Mesenchymal stem cell (in vitro differentiated cells and primary cell): ENCODE measurements around the gene SMARCD3.

ENCODE experiments used
- DNase-seq: peaks from one replicate; pipeline ENCODE4 v3.0.0-alpha.2; 2013
- H2AFZ ChIP-seq: one replicate; pipeline ENCODE4 v1.6.1; 2013; ENCODE audit warnings: low read depth, mild to moderate bottlenecking, control low read depth, inconsistent platforms, low read length, moderate library complexity
- H2AK5ac ChIP-seq: 2 replicates; pipeline ENCODE4 v1.6.1; 2013; ENCODE audit warnings: low read length, moderate library complexity, mild to moderate bottlenecking, inconsistent platforms; ENCODE audit not compliant: severe bottlenecking
- H2BK120ac ChIP-seq: one replicate; pipeline ENCODE4 v1.6.1; 2013; ENCODE audit warnings: low read depth, mild to moderate bottlenecking, inconsistent platforms, low read length, moderate library complexity
- H2BK12ac ChIP-seq, 2 experiments: one replicate each; pipeline ENCODE4 v1.6.1; 2013; ENCODE audit warnings: inconsistent platforms in 2 of 2, low read length in 2 of 2, mild to moderate bottlenecking in 2 of 2, moderate library complexity in 2 of 2, control low read depth in 1 of 2
- H2BK15ac ChIP-seq: one replicate; pipeline ENCODE4 v1.6.1; 2013; ENCODE audit warnings: mild to moderate bottlenecking, low read depth, inconsistent platforms; ENCODE audit not compliant: poor library complexity, severe bottlenecking
- H2BK5ac ChIP-seq: 2 replicates; pipeline ENCODE4 v1.6.1; 2013; ENCODE audit warnings: low read depth, mild to moderate bottlenecking, low read length, control low read depth, inconsistent platforms; ENCODE audit not compliant: poor library complexity, severe bottlenecking
- H3K14ac ChIP-seq, 2 experiments: one replicate each; pipeline ENCODE4 v1.6.1; 2013; ENCODE audit warnings: inconsistent platforms in 2 of 2, low read length in 2 of 2, control low read depth in 1 of 2, mild to moderate bottlenecking in 1 of 2, moderate library complexity in 1 of 2
- H3K18ac ChIP-seq, 2 experiments: one replicate each; pipeline ENCODE4 v1.6.1; 2013; ENCODE audit warnings: inconsistent platforms in 2 of 2, low read length in 2 of 2, control low read depth in 1 of 2, low read depth in 1 of 2, mild to moderate bottlenecking in 1 of 2
- H3K23ac ChIP-seq, 2 experiments: one replicate each; pipeline ENCODE4 v1.6.1; 2013; ENCODE audit warnings: inconsistent platforms in 2 of 2, low read length in 2 of 2, mild to moderate bottlenecking in 2 of 2, moderate library complexity in 2 of 2, control low read depth in 1 of 2
- H3K27ac ChIP-seq: 2 replicates; pipeline ENCODE4 v1.5.1; 2013; ENCODE audit warnings: mild to moderate bottlenecking, moderate library complexity, low read length, control low read depth, inconsistent platforms; ENCODE audit not compliant: poor library complexity, severe bottlenecking
- H3K27me3 ChIP-seq, 2 experiments: 2 replicates each; pipeline versions ENCODE4 v1.6.1 to v1.7.0; 2013; ENCODE audit warnings: low read length in 2 of 2, mild to moderate bottlenecking in 2 of 2, moderate library complexity in 2 of 2, control low read depth in 1 of 2, inconsistent platforms in 1 of 2; ENCODE audit not compliant: control insufficient read depth in 1 of 2, insufficient read depth in 1 of 2
- H3K36me3 ChIP-seq, 2 experiments: 2 replicates each; pipeline versions ENCODE4 v1.6.1 to v1.7.0; 2013; ENCODE audit warnings: low read length in 2 of 2, control low read depth in 1 of 2, inconsistent platforms in 1 of 2, low read depth in 1 of 2, mild to moderate bottlenecking in 1 of 2; ENCODE audit not compliant: insufficient read depth in 2 of 2, control insufficient read depth in 1 of 2
- H3K4ac ChIP-seq, 2 experiments: one replicate each; pipeline ENCODE4 v1.6.1; 2013; ENCODE audit warnings: inconsistent platforms in 2 of 2, low read length in 2 of 2, mild to moderate bottlenecking in 2 of 2, moderate library complexity in 2 of 2, control low read depth in 1 of 2, low read depth in 1 of 2
- H3K4me1 ChIP-seq: 2 replicates; pipeline ENCODE4 v1.6.1; 2013; ENCODE audit warnings: low read depth, low read length, control low read depth; ENCODE audit not compliant: control insufficient read depth, insufficient read depth
- H3K4me2 ChIP-seq: 2 replicates; pipeline ENCODE4 v1.6.1; 2013; ENCODE audit warnings: low read length, mild to moderate bottlenecking, inconsistent platforms; ENCODE audit not compliant: poor library complexity, severe bottlenecking
- H3K4me3 ChIP-seq, 2 experiments: 2 replicates each; pipeline versions ENCODE4 v1.5.1 to v1.7.0; 2013; ENCODE audit warnings: low read length in 2 of 2, mild to moderate bottlenecking in 2 of 2, control low read depth in 1 of 2, low read depth in 1 of 2; ENCODE audit not compliant: insufficient read depth in 1 of 2
- H3K79me1 ChIP-seq: replicated peaks from 2 replicates; pipeline ENCODE4 v1.6.1; 2013; ENCODE audit warnings: mild to moderate bottlenecking, control low read depth, low read length, inconsistent platforms; ENCODE audit not compliant: poor library complexity, severe bottlenecking
- H3K9ac ChIP-seq: 2 replicates; pipeline ENCODE4 v1.7.0; 2013; ENCODE audit warnings: mild to moderate bottlenecking, low read length, moderate library complexity
- H3K9me3 ChIP-seq: 2 replicates; pipeline ENCODE4 v1.7.0; 2013; ENCODE audit warnings: mild to moderate bottlenecking, low read length; ENCODE audit not compliant: control insufficient read depth
- H4K8ac ChIP-seq: one replicate; pipeline ENCODE4 v1.6.1; 2013; ENCODE audit warnings: inconsistent platforms, mild to moderate bottlenecking, low read length, moderate library complexity
- H4K91ac ChIP-seq: one replicate; pipeline ENCODE4 v1.6.1; 2013; ENCODE audit warnings: mild to moderate bottlenecking, low read length, inconsistent platforms
- WGBS: methylation state at CpG from one replicate; pipeline ENCODE4 v1.1.7; 2013; ENCODE audit warnings: mixed read lengths; 5-methylcytosine and 5-hydroxymethylcytosine counted together

Gene SMARCD3

DNA sequence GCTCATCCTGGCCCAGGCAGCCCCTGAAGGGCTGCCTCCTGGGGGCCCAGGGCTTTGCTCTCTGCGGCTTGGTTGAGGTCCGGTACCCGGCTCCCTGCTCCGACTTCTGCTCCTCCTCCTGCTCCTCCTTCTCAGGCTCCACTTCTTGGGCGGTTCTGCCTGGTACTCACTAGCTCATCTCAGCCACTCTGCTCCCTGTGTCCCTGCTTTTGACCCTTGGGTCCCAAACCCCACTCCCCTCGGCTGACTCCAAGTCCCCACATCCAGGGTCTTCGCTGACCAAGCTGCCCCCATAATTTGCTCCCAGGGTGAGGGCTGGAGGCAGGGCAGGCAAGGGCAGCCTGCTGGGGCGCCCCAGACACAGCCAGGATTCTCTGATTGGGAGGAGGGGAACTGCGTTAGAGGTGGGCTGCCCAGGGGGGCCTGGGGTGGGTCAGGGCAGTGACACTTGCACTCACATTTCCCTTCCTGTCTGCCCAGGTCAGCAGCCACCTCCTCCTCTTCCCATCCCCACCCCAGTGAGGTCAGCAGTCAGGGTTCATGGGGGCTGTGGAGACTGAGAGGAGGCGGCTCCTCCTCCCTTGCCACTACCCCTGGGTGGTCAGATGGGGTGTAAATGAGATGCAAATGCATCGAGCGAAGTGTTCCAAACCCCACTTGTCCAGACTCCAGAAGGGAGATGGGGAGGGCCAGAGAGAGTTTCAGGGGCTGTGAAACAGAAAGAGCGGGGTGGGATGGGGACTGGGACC lies 2.2 kb downstream of the SMARCD3 start:
- Histone ChIP-seq H3K27ac (no peak overlapping the region), H3K79me1 (peaks cover 23% of the 10 kb centered on the region), H3K27me3 (no peaks in the 10 kb centered on the region), H3K4me3 (peak overlapping the region in 1 of 2 experiments; percentile 70), H3K9ac (no peak overlapping the region), H3K36me3 (peaks cover 12 to 25% of the 10 kb centered on the region in 2 experiments), H2BK15ac (no peak overlapping the region), H2AFZ (no peak overlapping the region), H2AK5ac (no peak overlapping the region), H3K23ac (no peak overlapping the region), H3K9me3 (no peaks in the 10 kb centered on the region), H3K18ac (peak overlapping the region; percentile 31 to 40), H2BK120ac (no peak overlapping the region), H3K4me2 (peak overlapping the region; percentile 79), H3K14ac (no peak overlapping the region), H2BK12ac (peak overlapping the region in 1 of 2 experiments; percentile 89), H3K4ac (peak overlapping the region; percentile 52 to 71), H2BK5ac (no peak overlapping the region), H3K4me1 (peaks cover 55% of the 10 kb centered on the region), H4K8ac (peak overlapping the region; percentile 12), H4K91ac (peak overlapping the region; percentile 52)
- peak; percentile 11 for DNase-seq
- WGBS: 31% methylated on average over 12 of the region's 13 CpGs

DNA sequence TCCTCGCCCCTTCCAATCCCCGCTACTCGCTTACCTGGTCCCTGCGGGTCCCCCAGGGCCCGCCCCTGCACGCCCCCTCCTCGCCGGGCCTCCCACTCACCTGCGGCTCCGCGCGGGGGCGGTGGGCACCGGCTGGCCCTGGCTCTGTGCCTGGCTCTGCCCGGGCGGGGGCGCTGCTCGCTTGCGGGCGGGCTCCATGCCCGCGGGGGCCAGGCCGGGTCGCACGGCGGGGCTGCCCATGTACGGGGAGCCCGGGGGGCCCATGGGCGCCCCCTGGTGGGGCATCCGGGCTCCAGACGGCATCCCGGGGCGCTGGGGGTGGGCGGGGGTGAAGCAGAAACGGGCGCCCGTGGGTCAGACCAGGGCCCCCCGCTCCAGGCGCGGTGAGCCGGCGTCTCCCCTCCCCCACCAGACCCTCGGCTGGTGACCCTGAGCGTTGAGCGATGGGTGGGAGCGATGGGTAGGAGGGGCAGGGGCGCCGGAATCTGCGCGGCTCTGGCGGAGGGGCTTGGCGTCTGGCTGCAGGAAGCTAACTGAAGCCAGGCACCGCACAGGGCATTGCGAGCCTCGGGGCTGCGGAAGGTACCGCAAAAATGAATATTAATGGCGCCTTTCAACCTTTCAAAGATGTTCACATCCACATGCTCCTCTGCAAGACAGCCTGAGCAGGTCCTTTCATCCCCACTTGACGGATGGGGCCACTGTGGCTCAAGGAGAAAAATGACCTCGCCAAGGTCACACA lies 3.0 kb downstream of the SMARCD3 start:
- Histone ChIP-seq H4K91ac (peak overlapping the region; percentile 52), H3K27me3 (no peaks in the 10 kb centered on the region), H2BK5ac (no peak overlapping the region), H2BK120ac (no peak overlapping the region), H3K4me2 (peak overlapping the region; percentile 79), H3K79me1 (peaks cover 28% of the 10 kb centered on the region), H3K18ac (peak overlapping the region; percentile 41 to 74), H2AK5ac (peak overlapping the region; percentile 41), H3K4me3 (peak overlapping the region; percentile 49 to 70), H2BK12ac (no peak overlapping the region), H3K36me3 (peaks cover 19 to 30% of the 10 kb centered on the region in 2 experiments), H2AFZ (no peak overlapping the region), H3K9me3 (no peaks in the 10 kb centered on the region), H4K8ac (peak overlapping the region; percentile 39), H3K14ac (peak overlapping the region in 1 of 2 experiments; percentile 26), H2BK15ac (no peak overlapping the region), H3K4ac (peak overlapping the region in 1 of 2 experiments; percentile 64), H3K4me1 (peaks cover 48% of the 10 kb centered on the region), H3K23ac (peak overlapping the region in 1 of 2 experiments; percentile 28), H3K9ac (peak overlapping the region; percentile 49), H3K27ac (no peak overlapping the region)
- DNase-seq: peak; percentile 43
- WGBS: 9% methylated on average over 46 of the region's 60 CpGs

DNA sequence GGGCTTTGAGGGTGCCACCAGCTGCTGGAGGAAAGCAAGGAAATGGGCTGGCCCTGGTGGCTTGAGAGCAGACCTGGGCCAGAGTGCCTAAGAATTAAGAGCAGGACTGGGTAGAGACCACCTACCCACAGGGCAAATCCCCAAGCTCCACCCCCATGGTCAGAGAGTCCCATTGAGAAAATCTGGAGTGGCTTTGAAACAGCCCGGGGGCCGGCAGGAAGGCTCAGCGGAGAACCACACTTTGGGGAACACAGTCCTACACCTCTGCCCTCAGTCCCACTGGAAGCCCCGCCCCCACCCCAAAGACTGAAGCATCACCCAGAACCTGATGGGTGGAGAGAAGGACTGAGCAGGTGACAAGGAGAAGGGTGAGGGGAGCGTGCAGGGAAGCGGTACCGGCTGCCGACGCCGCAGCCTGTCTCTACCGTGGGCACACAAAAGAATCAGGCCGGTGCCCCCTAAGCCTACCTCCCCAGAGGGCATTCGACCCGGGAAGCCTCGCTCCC lies 3.6 kb downstream of the SMARCD3 start:
- H2BK12ac ChIP-seq: no peak overlapping the region

More for the DNA sequence above, 3.6 kb downstream of the SMARCD3 start:
- Histone ChIP-seq H2AFZ (no peak overlapping the region), H4K91ac (peak overlapping the region; percentile 3), H3K14ac (peak overlapping the region in 1 of 2 experiments; percentile 18), H3K18ac (peak overlapping the region; percentile 28 to 41), H4K8ac (no peak overlapping the region), H2BK120ac (no peak overlapping the region), H3K4ac (peak overlapping the region in 1 of 2 experiments; percentile 64), H3K4me1 (peaks cover 42% of the 10 kb centered on the region), H3K27ac (no peak overlapping the region), H3K79me1 (peaks cover 31% of the 10 kb centered on the region), H3K36me3 (peaks cover 25 to 36% of the 10 kb centered on the region in 2 experiments), H3K9ac (peak overlapping the region; percentile 49), H3K4me2 (peak overlapping the region; percentile 79), H2AK5ac (peak overlapping the region; percentile 41), H2BK15ac (no peak overlapping the region), H2BK5ac (no peak overlapping the region), H3K4me3 (peak overlapping the region; percentile 49 to 66), H3K9me3 (no peaks in the 10 kb centered on the region), H3K27me3 (no peaks in the 10 kb centered on the region), H3K23ac (no peak overlapping the region)
- WGBS: 5% methylated on average over 4 of the region's 15 CpGs
- DNase-seq: no peak
